HL-60 (cell line): Measurements from ENCODE around the gene UBP1.
"Not testable (repeated sequence)": the region's sequence is repeated elsewhere in the genome, so short reads cannot be mapped to it uniquely, and the experiment has no call there.

Source experiments
- POLR2AphosphoS5 ChIP-seq: IDR thresholded peaks from 2 replicates; pipeline ENCODE4 v1.6.1; 2012; ENCODE audit warnings: low read depth
- TF ChIP-seq, protein P1 (sequence below): IDR thresholded peaks from one replicate; pipeline ENCODE4 v1.5.1; 2011; ENCODE audit warnings: low read length, control low read depth, inconsistent platforms; ENCODE audit not compliant: insufficient read depth

DNA sequence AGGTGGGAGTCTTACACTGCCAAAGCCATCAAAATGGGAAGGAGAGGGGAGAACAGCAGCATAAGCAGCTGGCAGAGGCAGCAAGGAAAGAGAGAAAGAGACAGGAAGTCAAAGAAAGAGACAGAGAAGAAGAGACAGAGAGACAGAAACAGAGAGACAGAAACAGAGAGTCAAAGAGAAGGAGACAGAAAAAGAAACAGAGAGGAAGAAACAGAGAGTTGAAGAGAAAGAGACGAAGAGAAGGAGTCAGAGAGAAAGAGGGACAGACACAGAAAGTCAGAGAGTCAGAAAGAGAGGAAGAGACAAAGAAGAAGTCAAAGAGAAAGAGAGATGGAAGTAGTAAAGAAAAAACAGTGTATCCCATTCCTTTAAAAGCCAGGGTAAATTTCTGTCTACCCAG lies 11.8 kb upstream of the UBP1 start:
- TF ChIP-seq, protein P1, sequence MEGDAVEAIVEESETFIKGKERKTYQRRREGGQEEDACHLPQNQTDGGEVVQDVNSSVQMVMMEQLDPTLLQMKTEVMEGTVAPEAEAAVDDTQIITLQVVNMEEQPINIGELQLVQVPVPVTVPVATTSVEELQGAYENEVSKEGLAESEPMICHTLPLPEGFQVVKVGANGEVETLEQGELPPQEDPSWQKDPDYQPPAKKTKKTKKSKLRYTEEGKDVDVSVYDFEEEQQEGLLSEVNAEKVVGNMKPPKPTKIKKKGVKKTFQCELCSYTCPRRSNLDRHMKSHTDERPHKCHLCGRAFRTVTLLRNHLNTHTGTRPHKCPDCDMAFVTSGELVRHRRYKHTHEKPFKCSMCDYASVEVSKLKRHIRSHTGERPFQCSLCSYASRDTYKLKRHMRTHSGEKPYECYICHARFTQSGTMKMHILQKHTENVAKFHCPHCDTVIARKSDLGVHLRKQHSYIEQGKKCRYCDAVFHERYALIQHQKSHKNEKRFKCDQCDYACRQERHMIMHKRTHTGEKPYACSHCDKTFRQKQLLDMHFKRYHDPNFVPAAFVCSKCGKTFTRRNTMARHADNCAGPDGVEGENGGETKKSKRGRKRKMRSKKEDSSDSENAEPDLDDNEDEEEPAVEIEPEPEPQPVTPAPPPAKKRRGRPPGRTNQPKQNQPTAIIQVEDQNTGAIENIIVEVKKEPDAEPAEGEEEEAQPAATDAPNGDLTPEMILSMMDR: not testable (repeated sequence)
- TF ChIP-seq POLR2AphosphoS5: not testable (repeated sequence)
